Mesenchymal stem cell (in vitro differentiated cells and primary cell): ENCODE measurements around the gene ULK3.

Source experiments
- DNase-seq: peaks from one replicate; pipeline ENCODE4 v3.0.0-alpha.2; 2013
- H2AFZ ChIP-seq: one replicate; pipeline ENCODE4 v1.6.1; 2013; ENCODE audit warnings: low read depth, mild to moderate bottlenecking, control low read depth, inconsistent platforms, low read length, moderate library complexity
- H2AK5ac ChIP-seq: 2 replicates; pipeline ENCODE4 v1.6.1; 2013; ENCODE audit warnings: low read length, moderate library complexity, mild to moderate bottlenecking, inconsistent platforms; ENCODE audit not compliant: severe bottlenecking
- H2BK120ac ChIP-seq: one replicate; pipeline ENCODE4 v1.6.1; 2013; ENCODE audit warnings: low read depth, mild to moderate bottlenecking, inconsistent platforms, low read length, moderate library complexity
- H2BK12ac ChIP-seq, 2 experiments: one replicate each; pipeline ENCODE4 v1.6.1; 2013; ENCODE audit warnings: inconsistent platforms in 2 of 2, low read length in 2 of 2, mild to moderate bottlenecking in 2 of 2, moderate library complexity in 2 of 2, control low read depth in 1 of 2
- H2BK15ac ChIP-seq: one replicate; pipeline ENCODE4 v1.6.1; 2013; ENCODE audit warnings: mild to moderate bottlenecking, low read depth, inconsistent platforms; ENCODE audit not compliant: poor library complexity, severe bottlenecking
- H2BK5ac ChIP-seq: 2 replicates; pipeline ENCODE4 v1.6.1; 2013; ENCODE audit warnings: low read depth, mild to moderate bottlenecking, low read length, control low read depth, inconsistent platforms; ENCODE audit not compliant: poor library complexity, severe bottlenecking
- H3K14ac ChIP-seq, 2 experiments: one replicate each; pipeline ENCODE4 v1.6.1; 2013; ENCODE audit warnings: inconsistent platforms in 2 of 2, low read length in 2 of 2, control low read depth in 1 of 2, mild to moderate bottlenecking in 1 of 2, moderate library complexity in 1 of 2
- H3K18ac ChIP-seq, 2 experiments: one replicate each; pipeline ENCODE4 v1.6.1; 2013; ENCODE audit warnings: inconsistent platforms in 2 of 2, low read length in 2 of 2, control low read depth in 1 of 2, low read depth in 1 of 2, mild to moderate bottlenecking in 1 of 2
- H3K23ac ChIP-seq, 2 experiments: one replicate each; pipeline ENCODE4 v1.6.1; 2013; ENCODE audit warnings: inconsistent platforms in 2 of 2, low read length in 2 of 2, mild to moderate bottlenecking in 2 of 2, moderate library complexity in 2 of 2, control low read depth in 1 of 2
- H3K27ac ChIP-seq: 2 replicates; pipeline ENCODE4 v1.5.1; 2013; ENCODE audit warnings: mild to moderate bottlenecking, moderate library complexity, low read length, control low read depth, inconsistent platforms; ENCODE audit not compliant: poor library complexity, severe bottlenecking
- H3K27me3 ChIP-seq, 2 experiments: 2 replicates each; pipeline versions ENCODE4 v1.6.1 to v1.7.0; 2013; ENCODE audit warnings: low read length in 2 of 2, mild to moderate bottlenecking in 2 of 2, moderate library complexity in 2 of 2, control low read depth in 1 of 2, inconsistent platforms in 1 of 2; ENCODE audit not compliant: control insufficient read depth in 1 of 2, insufficient read depth in 1 of 2
- H3K36me3 ChIP-seq, 2 experiments: 2 replicates each; pipeline versions ENCODE4 v1.6.1 to v1.7.0; 2013; ENCODE audit warnings: low read length in 2 of 2, control low read depth in 1 of 2, inconsistent platforms in 1 of 2, low read depth in 1 of 2, mild to moderate bottlenecking in 1 of 2; ENCODE audit not compliant: insufficient read depth in 2 of 2, control insufficient read depth in 1 of 2
- H3K4ac ChIP-seq, 2 experiments: one replicate each; pipeline ENCODE4 v1.6.1; 2013; ENCODE audit warnings: inconsistent platforms in 2 of 2, low read length in 2 of 2, mild to moderate bottlenecking in 2 of 2, moderate library complexity in 2 of 2, control low read depth in 1 of 2, low read depth in 1 of 2
- H3K4me1 ChIP-seq: 2 replicates; pipeline ENCODE4 v1.6.1; 2013; ENCODE audit warnings: low read depth, low read length, control low read depth; ENCODE audit not compliant: control insufficient read depth, insufficient read depth
- H3K4me2 ChIP-seq: 2 replicates; pipeline ENCODE4 v1.6.1; 2013; ENCODE audit warnings: low read length, mild to moderate bottlenecking, inconsistent platforms; ENCODE audit not compliant: poor library complexity, severe bottlenecking
- H3K4me3 ChIP-seq, 2 experiments: 2 replicates each; pipeline versions ENCODE4 v1.5.1 to v1.7.0; 2013; ENCODE audit warnings: low read length in 2 of 2, mild to moderate bottlenecking in 2 of 2, control low read depth in 1 of 2, low read depth in 1 of 2; ENCODE audit not compliant: insufficient read depth in 1 of 2
- H3K79me1 ChIP-seq: replicated peaks from 2 replicates; pipeline ENCODE4 v1.6.1; 2013; ENCODE audit warnings: mild to moderate bottlenecking, control low read depth, low read length, inconsistent platforms; ENCODE audit not compliant: poor library complexity, severe bottlenecking
- H3K9ac ChIP-seq: 2 replicates; pipeline ENCODE4 v1.7.0; 2013; ENCODE audit warnings: mild to moderate bottlenecking, low read length, moderate library complexity
- H3K9me3 ChIP-seq: 2 replicates; pipeline ENCODE4 v1.7.0; 2013; ENCODE audit warnings: mild to moderate bottlenecking, low read length; ENCODE audit not compliant: control insufficient read depth
- H4K8ac ChIP-seq: one replicate; pipeline ENCODE4 v1.6.1; 2013; ENCODE audit warnings: inconsistent platforms, mild to moderate bottlenecking, low read length, moderate library complexity
- H4K91ac ChIP-seq: one replicate; pipeline ENCODE4 v1.6.1; 2013; ENCODE audit warnings: mild to moderate bottlenecking, low read length, inconsistent platforms
- WGBS: methylation state at CpG from one replicate; pipeline ENCODE4 v1.1.7; 2013; ENCODE audit warnings: mixed read lengths; 5-methylcytosine and 5-hydroxymethylcytosine counted together

The ULK3 gene

GRCh38 chr15:74850393-74850792 is 7.4 kb upstream of the ULK3 start:
- Histone ChIP-seq H3K23ac (no peak overlapping the region), H3K18ac (no peak overlapping the region), H3K27me3 (no peaks in the 10 kb centered on the region), H4K91ac (no peak overlapping the region), H3K4me2 (no peak overlapping the region), H3K9ac (no peak overlapping the region), H3K14ac (no peak overlapping the region), H3K4ac (no peak overlapping the region), H2AK5ac (no peak overlapping the region), H3K27ac (no peak overlapping the region), H2BK12ac (no peak overlapping the region), H2BK5ac (no peak overlapping the region), H3K36me3 (peaks cover 68 to 82% of the 10 kb centered on the region in 2 experiments), H2BK15ac (no peak overlapping the region), H3K79me1 (peaks cover 39% of the 10 kb centered on the region), H3K4me3 (no peak overlapping the region), H3K9me3 (no peaks in the 10 kb centered on the region), H4K8ac (no peak overlapping the region), H3K4me1 (peaks cover 8% of the 10 kb centered on the region), H2AFZ (no peak overlapping the region), H2BK120ac (no peak overlapping the region)
- WGBS, result 95% methylated on average over 4 of the region's 4 CpGs
- no peak for DNase-seq

- Histone ChIP-seq H3K36me3 (peaks cover 62 to 76% of the 10 kb centered on the region in 2 experiments), H3K14ac (no peak overlapping the region), H2BK15ac (no peak overlapping the region), H2AK5ac (no peak overlapping the region), H3K9me3 (no peaks in the 10 kb centered on the region), H4K91ac (no peak overlapping the region), H3K18ac (no peak overlapping the region), H3K27me3 (no peaks in the 10 kb centered on the region), H3K4ac (no peak overlapping the region), H3K4me2 (no peak overlapping the region), H3K79me1 (peaks cover 18% of the 10 kb centered on the region), H3K23ac (no peak overlapping the region), H3K4me3 (no peak overlapping the region), H3K4me1 (peaks cover 12% of the 10 kb centered on the region), H2AFZ (no peak overlapping the region), H2BK120ac (no peak overlapping the region), H4K8ac (no peak overlapping the region), H2BK12ac (no peak overlapping the region), H2BK5ac (no peak overlapping the region), H3K9ac (no peak overlapping the region), H3K27ac (no peak overlapping the region)
- DNase-seq, result no peak
- WGBS, result 95% methylated on average over 3 of the region's 3 CpGs
Measured at GRCh38 chr15:74847432-74847831, 4.5 kb upstream of the ULK3 start.

GRCh38 chr15:74845581-74845980 is 2.6 kb upstream of the ULK3 start:
- Histone ChIP-seq H3K4ac (no peak overlapping the region), H3K14ac (no peak overlapping the region), H2BK5ac (no peak overlapping the region), H3K27ac (no peak overlapping the region), H2AFZ (no peak overlapping the region), H3K9ac (no peak overlapping the region), H3K4me2 (no peak overlapping the region), H2BK120ac (no peak overlapping the region), H4K8ac (no peak overlapping the region), H3K4me3 (no peak overlapping the region), H3K9me3 (no peaks in the 10 kb centered on the region), H3K79me1 (peaks cover 10% of the 10 kb centered on the region), H3K18ac (no peak overlapping the region), H2BK12ac (no peak overlapping the region), H3K27me3 (no peaks in the 10 kb centered on the region), H2AK5ac (no peak overlapping the region), H3K23ac (no peak overlapping the region), H3K36me3 (peaks cover 53 to 67% of the 10 kb centered on the region in 2 experiments), H4K91ac (no peak overlapping the region), H3K4me1 (peaks cover 18% of the 10 kb centered on the region), H2BK15ac (no peak overlapping the region)
- 100% methylated on average over 2 of the region's 4 CpGs for WGBS
- DNase-seq, result no peak

- Histone ChIP-seq H3K9ac (no peak overlapping the region), H3K27ac (no peak overlapping the region), H3K23ac (no peak overlapping the region), H3K79me1 (peaks cover 10% of the 10 kb centered on the region), H3K4ac (no peak overlapping the region), H3K14ac (no peak overlapping the region), H3K4me1 (peaks cover 18% of the 10 kb centered on the region), H2BK5ac (no peak overlapping the region), H2BK120ac (no peak overlapping the region), H2AFZ (no peak overlapping the region), H3K36me3 (peaks cover 49 to 67% of the 10 kb centered on the region in 2 experiments), H2BK12ac (no peak overlapping the region), H4K8ac (no peak overlapping the region), H3K18ac (no peak overlapping the region), H3K27me3 (no peaks in the 10 kb centered on the region), H3K9me3 (no peaks in the 10 kb centered on the region), H2AK5ac (no peak overlapping the region), H3K4me3 (no peak overlapping the region), H2BK15ac (no peak overlapping the region), H3K4me2 (no peak overlapping the region), H4K91ac (no peak overlapping the region)
- DNase-seq, result no peak
- 90% methylated on average over 5 of the region's 5 CpGs for WGBS
Measured at GRCh38 chr15:74845208-74845568, 2.2 kb upstream of the ULK3 start.
